ENCODE data around the gene RGS6. TPM values are rescaled to one million over a fixed set of nuclear protein-coding genes. Genes with fewer than 3 reads are reported as not detected.

RGS6 gene
- total RNA-seq, 4 donors from 2014 or later: 0.46 to 3.7 (median 1.6) TPM

GRCh38 chr14:72594099-72594901 is 662.1 kb downstream of the RGS6 start:
- H3K4me3 ChIP-seq: no peak overlapping the region
- H3K36me3 ChIP-seq: no peaks in the 10 kb centered on the region
- DNase-seq: no peak
- no peaks in the 10 kb centered on the region for H3K27me3 ChIP-seq
- H3K9me3 ChIP-seq: no peaks in the 10 kb centered on the region
- H3K4me1 ChIP-seq: peaks cover 0 to 4% of the 10 kb centered on the region in 2 donors
- no peak for TF ChIP-seq POLR2A (IDR thresholded peaks at IDR 0.05)
- intact Hi-C loops (cut with DNase I; ENCODE audit: low total_unique reads) (no loop called here), in situ Hi-C loops (cut with MboI; ENCODE audit: low sequenced_read_pairs in 4 of 4) (no loop called here)
- no peak overlapping the region for H3K27ac ChIP-seq
- ATAC-seq: no peak

GRCh38 chr14:72595152-72595862 is 663.1 kb downstream of the RGS6 start:
- no peaks in the 10 kb centered on the region for H3K36me3 ChIP-seq
- no peaks in the 10 kb centered on the region for H3K9me3 ChIP-seq
- intact Hi-C loops (cut with DNase I; ENCODE audit: low total_unique reads) (no loop called here), in situ Hi-C loops (cut with MboI; ENCODE audit: low sequenced_read_pairs in 4 of 4) (no loop called here)
- H3K4me3 ChIP-seq: no peak overlapping the region
- ATAC-seq (no peak), DNase-seq (no peak)
- peaks cover 0 to 4% of the 10 kb centered on the region in 2 donors for H3K4me1 ChIP-seq
- H3K27ac ChIP-seq: no peak overlapping the region
- TF ChIP-seq CTCF (IDR thresholded peaks at IDR 0.05 in 4 of 5, conservative IDR thresholded peaks at IDR 0.05 in 1 of 5) (no peak), POLR2A (IDR thresholded peaks at IDR 0.05) (no peak)
- no peaks in the 10 kb centered on the region for H3K27me3 ChIP-seq

GRCh38 chr14:72597252-72598233 is 665.3 kb downstream of the RGS6 start:
- Histone ChIP-seq H3K4me1 (no peaks in the 10 kb centered on the region), H3K4me3 (no peak overlapping the region), H3K36me3 (no peaks in the 10 kb centered on the region), H3K9me3 (no peaks in the 10 kb centered on the region), H3K27ac (no peak overlapping the region), H3K27me3 (no peaks in the 10 kb centered on the region)
- ATAC-seq (no peak), DNase-seq (no peak)
- in situ Hi-C loops (cut with MboI; ENCODE audit: low sequenced_read_pairs in 4 of 4) (no loop called here), intact Hi-C loops (cut with DNase I; ENCODE audit: low total_unique reads) (no loop called here)
- TF ChIP-seq POLR2A (IDR thresholded peaks at IDR 0.05) (no peak), CTCF (IDR thresholded peaks at IDR 0.05 in 4 of 5, conservative IDR thresholded peaks at IDR 0.05 in 1 of 5) (no peak)

GRCh38 chr14:72598306-72598705 is 666.1 kb downstream of the RGS6 start:
- Histone ChIP-seq H3K9me3 (no peaks in the 10 kb centered on the region), H3K27me3 (no peaks in the 10 kb centered on the region), H3K36me3 (no peaks in the 10 kb centered on the region), H3K27ac (no peak overlapping the region), H3K4me3 (no peak overlapping the region), H3K4me1 (no peaks in the 10 kb centered on the region)
- DNase-seq: no peak
- in situ Hi-C loops (cut with MboI; ENCODE audit: low sequenced_read_pairs in 4 of 4): no loop called here
- ATAC-seq: no peak
- intact Hi-C loops (cut with DNase I; ENCODE audit: low total_unique reads): no loop called here
- TF ChIP-seq POLR2A (IDR thresholded peaks at IDR 0.05) (no peak), CTCF (IDR thresholded peaks at IDR 0.05 in 4 of 5, conservative IDR thresholded peaks at IDR 0.05 in 1 of 5) (no peak)

Data from gastrocnemius medialis (tissue), 4 donors.